ENCODE data around the gene GPR162.

The GPR162 gene

DNA sequence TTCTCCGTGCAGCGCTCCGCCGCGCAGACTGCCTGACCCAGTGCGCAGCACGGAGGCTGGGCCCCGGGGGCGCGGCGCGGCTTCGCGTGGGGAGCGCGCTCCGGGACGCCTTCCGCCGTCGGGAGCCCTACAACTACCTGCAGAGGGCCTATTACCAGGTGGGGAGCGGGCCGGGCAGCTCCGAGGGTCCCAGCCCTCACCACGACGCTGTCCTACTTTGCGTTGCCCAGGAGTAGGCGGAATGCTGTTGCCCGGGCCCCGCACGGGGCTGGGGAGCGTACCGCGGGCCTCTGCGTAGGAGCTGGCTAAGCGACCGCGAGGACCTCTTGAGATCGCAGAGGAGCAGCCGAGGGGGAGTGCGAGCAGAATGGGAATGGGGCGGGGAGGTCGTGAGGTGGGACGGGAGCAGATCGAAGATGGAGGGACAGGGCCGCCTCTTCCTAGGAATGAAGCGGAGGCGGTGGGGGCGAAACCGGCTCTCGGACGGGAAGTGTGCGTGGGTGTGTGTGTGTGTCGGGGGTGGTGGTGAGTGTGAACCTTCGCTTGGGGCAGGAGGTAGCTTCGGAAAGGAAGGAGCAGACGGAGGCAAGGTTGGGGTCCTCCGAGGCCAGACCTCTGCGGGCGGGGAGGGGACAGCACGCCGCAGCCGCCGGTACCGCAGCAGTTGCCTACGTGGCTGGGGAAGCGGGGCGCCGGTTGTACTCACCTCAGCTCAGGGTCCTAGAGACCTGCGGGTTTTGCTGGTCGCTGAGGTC, 7.3 kb downstream of the GPR162 start:
- Histone ChIP-seq H3K9me3 (replicated peaks; ENCODE audit: insufficient read depth, low read length) (no peaks in the 10 kb centered on the region), H3K27me3 (replicated peaks; ENCODE audit: insufficient read depth, low read length) (peaks cover 92% of the 10 kb centered on the region), H3K4me2 (ENCODE audit: low read depth, low read length) (peak overlapping the region; percentile 99), H4K20me1 (ENCODE audit: insufficient read depth, low read length) (no peaks in the 10 kb centered on the region), H3K9me2 (replicated peaks; ENCODE audit: insufficient read depth, low read length) (no peaks in the 10 kb centered on the region), H3K9ac (ENCODE audit: low read length) (no peak overlapping the region; the same call in 1 of the 2 replicates), H3K36me3 (replicated peaks; ENCODE audit: insufficient read depth, low read length) (no peaks in the 10 kb centered on the region), H3K79me2 (ENCODE audit: low read length) (no peaks in the 10 kb centered on the region), H3K27ac (ENCODE audit: low read length) (no peak overlapping the region), H3F3A (ENCODE audit: insufficient read depth, low read length) (no peaks in the 10 kb centered on the region), H3K4me3 (ENCODE audit: low read length) (peak overlapping the region; percentile 62), H3K4me1 (ENCODE audit: low read length) (peaks cover 4% of the 10 kb centered on the region; the same call in 1 of the 2 replicates), H2AFZ (ENCODE audit: low read length) (peak overlapping the region; percentile 77)
- no peak for DNase-seq
- peak; percentile 100 for TF ChIP-seq EZH2 (optimal IDR thresholded peaks at IDR 0.05; ENCODE audit: low read depth, low read length)
- peak; percentile 57; the same call in 1 of the 2 replicates for TF ChIP-seq EZH2phosphoT487 (IDR thresholded peaks at IDR 0.05; ENCODE audit: low read length)
- TF ChIP-seq, protein P1, sequence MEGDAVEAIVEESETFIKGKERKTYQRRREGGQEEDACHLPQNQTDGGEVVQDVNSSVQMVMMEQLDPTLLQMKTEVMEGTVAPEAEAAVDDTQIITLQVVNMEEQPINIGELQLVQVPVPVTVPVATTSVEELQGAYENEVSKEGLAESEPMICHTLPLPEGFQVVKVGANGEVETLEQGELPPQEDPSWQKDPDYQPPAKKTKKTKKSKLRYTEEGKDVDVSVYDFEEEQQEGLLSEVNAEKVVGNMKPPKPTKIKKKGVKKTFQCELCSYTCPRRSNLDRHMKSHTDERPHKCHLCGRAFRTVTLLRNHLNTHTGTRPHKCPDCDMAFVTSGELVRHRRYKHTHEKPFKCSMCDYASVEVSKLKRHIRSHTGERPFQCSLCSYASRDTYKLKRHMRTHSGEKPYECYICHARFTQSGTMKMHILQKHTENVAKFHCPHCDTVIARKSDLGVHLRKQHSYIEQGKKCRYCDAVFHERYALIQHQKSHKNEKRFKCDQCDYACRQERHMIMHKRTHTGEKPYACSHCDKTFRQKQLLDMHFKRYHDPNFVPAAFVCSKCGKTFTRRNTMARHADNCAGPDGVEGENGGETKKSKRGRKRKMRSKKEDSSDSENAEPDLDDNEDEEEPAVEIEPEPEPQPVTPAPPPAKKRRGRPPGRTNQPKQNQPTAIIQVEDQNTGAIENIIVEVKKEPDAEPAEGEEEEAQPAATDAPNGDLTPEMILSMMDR (IDR thresholded peaks at IDR 0.05; ENCODE audit: low read length), result no peak

DNA sequence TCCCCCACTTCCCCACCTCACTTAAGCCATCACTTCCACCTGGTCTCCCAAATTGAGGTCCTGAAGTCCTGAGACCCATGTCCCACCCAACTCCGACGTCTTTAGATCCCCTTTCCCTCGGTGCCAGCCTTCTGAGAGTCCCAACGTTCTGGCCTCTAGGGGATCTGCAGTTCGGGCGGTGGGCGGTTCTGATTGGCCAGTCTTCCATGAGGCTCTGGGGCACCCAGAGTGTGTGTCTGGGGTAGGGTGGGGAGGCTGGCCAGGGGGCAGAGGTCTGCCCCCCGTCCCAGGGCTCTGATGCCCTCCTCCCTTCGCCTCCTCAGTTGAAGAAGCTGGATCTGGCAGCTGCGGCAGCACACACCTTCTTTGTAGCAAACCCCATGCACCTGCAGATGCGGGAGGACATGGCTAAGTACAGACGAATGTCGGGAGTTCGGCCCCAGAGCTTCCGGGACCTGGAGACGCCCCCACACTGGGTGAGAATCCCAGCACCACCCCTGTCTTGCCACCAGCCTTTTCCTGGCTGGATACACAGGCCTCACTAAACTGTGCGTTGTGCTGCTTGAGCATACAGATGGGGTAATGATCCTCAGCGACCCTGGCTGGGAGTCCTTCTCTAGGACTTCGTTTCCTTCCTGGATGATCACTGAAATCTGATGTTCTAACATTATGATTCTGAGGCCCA, 8.1 kb downstream of the GPR162 start:
- Histone ChIP-seq H3K4me2 (ENCODE audit: low read depth, low read length) (peak overlapping the region; percentile 99), H3F3A (ENCODE audit: insufficient read depth, low read length) (no peaks in the 10 kb centered on the region), H3K9me2 (replicated peaks; ENCODE audit: insufficient read depth, low read length) (no peaks in the 10 kb centered on the region), H2AFZ (ENCODE audit: low read length) (no peak overlapping the region), H3K27me3 (replicated peaks; ENCODE audit: insufficient read depth, low read length) (peaks cover 85% of the 10 kb centered on the region), H3K4me1 (ENCODE audit: low read length) (peaks cover 4% of the 10 kb centered on the region; the same call in 1 of the 2 replicates), H3K36me3 (replicated peaks; ENCODE audit: insufficient read depth, low read length) (no peaks in the 10 kb centered on the region), H3K9me3 (replicated peaks; ENCODE audit: insufficient read depth, low read length) (no peaks in the 10 kb centered on the region), H3K9ac (ENCODE audit: low read length) (no peak overlapping the region), H3K27ac (ENCODE audit: low read length) (no peak overlapping the region), H3K79me2 (ENCODE audit: low read length) (no peaks in the 10 kb centered on the region), H4K20me1 (ENCODE audit: insufficient read depth, low read length) (no peaks in the 10 kb centered on the region), H3K4me3 (ENCODE audit: low read length) (no peak overlapping the region)
- DNase-seq, result no peak
- no peak for TF ChIP-seq EZH2phosphoT487 (IDR thresholded peaks at IDR 0.05; ENCODE audit: low read length)
- TF ChIP-seq, protein P1 (IDR thresholded peaks at IDR 0.05; ENCODE audit: low read length), result 0 out of 2 replicates have a peak, but pooled peaks have one; percentile 4
- no peak for TF ChIP-seq EZH2 (optimal IDR thresholded peaks at IDR 0.05; ENCODE audit: low read depth, low read length)

DNA sequence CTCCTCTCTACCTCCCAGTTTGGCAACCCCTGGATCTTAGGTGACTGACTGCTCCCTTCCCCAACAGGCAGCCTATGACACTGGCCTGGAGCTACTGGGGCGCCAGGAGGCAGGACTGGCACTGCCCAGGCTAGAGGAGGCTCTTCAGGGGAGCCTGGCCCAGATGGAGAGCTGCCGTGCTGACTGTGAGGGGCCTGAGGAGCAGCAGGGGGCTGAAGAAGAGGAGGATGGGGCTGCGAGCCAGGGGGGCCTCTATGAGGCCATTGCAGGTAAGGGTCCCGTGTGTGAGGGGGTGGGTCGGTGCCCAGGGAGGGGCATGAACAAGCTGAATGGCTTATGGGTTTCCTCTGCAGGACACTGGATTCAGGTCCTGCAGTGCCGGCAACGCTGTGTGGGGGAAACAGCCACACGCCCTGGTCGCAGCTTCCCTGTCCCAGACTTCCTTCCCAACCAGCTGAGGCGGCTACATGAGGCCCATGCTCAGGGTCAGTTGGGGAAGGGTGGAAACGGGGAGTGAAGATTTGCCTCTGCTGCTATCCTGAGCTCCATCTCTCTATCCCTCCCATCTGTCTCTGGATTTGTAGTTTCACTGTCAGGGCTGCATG, 8.8 kb downstream of the GPR162 start:
- H3K27me3 ChIP-seq (replicated peaks; ENCODE audit: insufficient read depth, low read length), result peaks cover 78% of the 10 kb centered on the region
- H3K9me2 ChIP-seq (replicated peaks; ENCODE audit: insufficient read depth, low read length), result no peaks in the 10 kb centered on the region
- no peak overlapping the region for H3K9ac ChIP-seq (ENCODE audit: low read length)
- H2AFZ ChIP-seq (ENCODE audit: low read length), result no peak overlapping the region
- H3K79me2 ChIP-seq (ENCODE audit: low read length), result no peaks in the 10 kb centered on the region
- no peak overlapping the region for H3K4me2 ChIP-seq (ENCODE audit: low read depth, low read length)
- TF ChIP-seq EZH2phosphoT487 (IDR thresholded peaks at IDR 0.05; ENCODE audit: low read length) (no peak), EZH2 (optimal IDR thresholded peaks at IDR 0.05; ENCODE audit: low read depth, low read length) (no peak)
- TF ChIP-seq, protein P1 (IDR thresholded peaks at IDR 0.05; ENCODE audit: low read length), result no peak
- H3K36me3 ChIP-seq (replicated peaks; ENCODE audit: insufficient read depth, low read length), result no peaks in the 10 kb centered on the region
- no peak for DNase-seq
- H4K20me1 ChIP-seq (ENCODE audit: insufficient read depth, low read length), result no peaks in the 10 kb centered on the region
- peaks cover 4% of the 10 kb centered on the region; the same call in 1 of the 2 replicates for H3K4me1 ChIP-seq (ENCODE audit: low read length)
- no peaks in the 10 kb centered on the region for H3F3A ChIP-seq (ENCODE audit: insufficient read depth, low read length)
- no peaks in the 10 kb centered on the region for H3K9me3 ChIP-seq (replicated peaks; ENCODE audit: insufficient read depth, low read length)
- H3K27ac ChIP-seq (ENCODE audit: low read length), result no peak overlapping the region
- no peak overlapping the region for H3K4me3 ChIP-seq (ENCODE audit: low read length)

Data from MM.1S (cell line).